ENCODE data around the gene SEC24D.

The SEC24D gene

GRCh38 chr4:118723369-118723768, 112.6 kb downstream of the SEC24D start:
- in situ Hi-C loops (cut with MboI; ENCODE audit: low sequenced_read_pairs, unreplicated experiment) = no loop called here
- DNase-seq (ENCODE audit: low spot score) = no peak
- TF ChIP-seq CTCF (IDR thresholded peaks at IDR 0.05; ENCODE audit: borderline replicate concordance, control extremely low read depth, extremely low read depth, insufficient read depth, missing control alignments) = no peak

- in situ Hi-C loops (cut with MboI; ENCODE audit: low sequenced_read_pairs, unreplicated experiment) = no loop called here
- no peak for TF ChIP-seq CTCF (IDR thresholded peaks at IDR 0.05; ENCODE audit: borderline replicate concordance, control extremely low read depth, extremely low read depth, insufficient read depth, missing control alignments)
- no peak for DNase-seq (ENCODE audit: low spot score)
Measured at GRCh38 chr4:118721752-118722151, 114.2 kb downstream of the SEC24D start.

- in situ Hi-C loops (cut with MboI; ENCODE audit: low sequenced_read_pairs, unreplicated experiment) = no loop called here
- no peak for TF ChIP-seq CTCF (IDR thresholded peaks at IDR 0.05; ENCODE audit: borderline replicate concordance, control extremely low read depth, extremely low read depth, insufficient read depth, missing control alignments)
- DNase-seq (ENCODE audit: low spot score) = no peak
Measured at GRCh38 chr4:118718511-118719170, 117.3 kb downstream of the SEC24D start.

- no peak for TF ChIP-seq CTCF (IDR thresholded peaks at IDR 0.05; ENCODE audit: borderline replicate concordance, control extremely low read depth, extremely low read depth, insufficient read depth, missing control alignments)
- in situ Hi-C loops (cut with MboI; ENCODE audit: low sequenced_read_pairs, unreplicated experiment) = no loop called here
- DNase-seq (ENCODE audit: low spot score) = no peak
Measured at GRCh38 chr4:118716304-118716703, 119.6 kb downstream of the SEC24D start.

GRCh38 chr4:118714682-118715081, 121.2 kb downstream of the SEC24D start:
- in situ Hi-C loops (cut with MboI; ENCODE audit: low sequenced_read_pairs, unreplicated experiment) = no loop called here
- DNase-seq (ENCODE audit: low spot score) = no peak
- TF ChIP-seq CTCF (IDR thresholded peaks at IDR 0.05; ENCODE audit: borderline replicate concordance, control extremely low read depth, extremely low read depth, insufficient read depth, missing control alignments) = no peak

GRCh38 chr4:118712872-118713271, 123.1 kb downstream of the SEC24D start:
- TF ChIP-seq CTCF (IDR thresholded peaks at IDR 0.05; ENCODE audit: borderline replicate concordance, control extremely low read depth, extremely low read depth, insufficient read depth, missing control alignments) = no peak
- no peak for DNase-seq (ENCODE audit: low spot score)
- in situ Hi-C loops (cut with MboI; ENCODE audit: low sequenced_read_pairs, unreplicated experiment) = no loop called here

Data from GM13976 (cell line).